Measurements from ENCODE around the gene THRB. TPM values are rescaled to one million over a fixed set of nuclear protein-coding genes. Genes with fewer than 3 reads are reported as not detected.

The THRB gene
- total RNA-seq, 1 experiment from 2014 or later, result 5.8 TPM

GRCh38 chr3:24160424-24161095 lies 334.1 kb downstream of the THRB start (continued):
- peak; percentile 53; the same call in 1 of the 2 replicates for TF ChIP-seq FOXP4 (CRISPR knock-in tag; IDR thresholded peaks at IDR 0.05)
- peak; percentile 29; the same call in 1 of the 2 replicates for TF ChIP-seq TEAD1 (CRISPR knock-in tag; IDR thresholded peaks at IDR 0.05)
- TF ChIP-seq ELF4 (CRISPR knock-in tag; IDR thresholded peaks at IDR 0.05; ENCODE audit: low read depth), result no peak
- no peak for TF ChIP-seq CDX4 (CRISPR knock-in tag; IDR thresholded peaks at IDR 0.05; ENCODE audit: borderline replicate concordance)
- 0 out of 2 replicates have a peak, but pooled peaks have one; percentile 73 for TF ChIP-seq ZNF219 (CRISPR knock-in tag; IDR thresholded peaks at IDR 0.05; ENCODE audit: borderline replicate concordance)
- TF ChIP-seq ZNF232 (CRISPR knock-in tag; IDR thresholded peaks at IDR 0.05), result peak; percentile 61; the same call in 1 of the 2 replicates
- 0 out of 2 replicates have a peak, but pooled peaks have one; percentile 47 for TF ChIP-seq TEAD4 (CRISPR knock-in tag; IDR thresholded peaks at IDR 0.05)
- 0 out of 2 replicates have a peak, but pooled peaks have one; percentile 23 for TF ChIP-seq PRRX2 (CRISPR knock-in tag; IDR thresholded peaks at IDR 0.05)
- no peak for TF ChIP-seq KAT7 (CRISPR knock-in tag; IDR thresholded peaks at IDR 0.05; ENCODE audit: borderline replicate concordance)
- TF ChIP-seq CREM (CRISPR knock-in tag; IDR thresholded peaks at IDR 0.05), result 0 out of 2 replicates have a peak, but pooled peaks have one; percentile 32

- peaks cover 3% of the 10 kb centered on the region; the same call in 1 of the 2 replicates for H3K9me3 Mint-ChIP-seq
- DNase-seq (ENCODE audit: low spot score), result no peak
- POLR2A ChIA-PET, result no interaction called here
- no peak for ATAC-seq
- no peaks in the 10 kb centered on the region for H3K27me3 Mint-ChIP-seq (ENCODE audit: low read depth)
- H3K4me3 Mint-ChIP-seq, result no peak overlapping the region
- H3K27ac Mint-ChIP-seq, result no peak overlapping the region
- H3K4me1 Mint-ChIP-seq, result peaks cover 49% of the 10 kb centered on the region
- H3K36me3 Mint-ChIP-seq, result no peaks in the 10 kb centered on the region
- CTCF ChIA-PET, result interaction anchor here (0.7 to 0.8 kb wide), 2 partner anchors 27 to 90 kb away, joined by 3 to 5 read pairs; no protein-coding TSS in a partner anchor
- TF ChIP-seq ZBTB43 (CRISPR knock-in tag; IDR thresholded peaks at IDR 0.05), result no peak
- no peak for TF ChIP-seq OVOL2 (CRISPR knock-in tag; IDR thresholded peaks at IDR 0.05; ENCODE audit: borderline replicate concordance)
- TF ChIP-seq SMAD3 (CRISPR knock-in tag; IDR thresholded peaks at IDR 0.05; ENCODE audit: borderline replicate concordance), result no peak
- TF ChIP-seq PRDM15 (CRISPR knock-in tag; IDR thresholded peaks at IDR 0.05), result no peak
- no peak for TF ChIP-seq GABPB1 (CRISPR knock-in tag; IDR thresholded peaks at IDR 0.05)
- no peak for TF ChIP-seq JUN (CRISPR knock-in tag; IDR thresholded peaks at IDR 0.05)
- no peak for TF ChIP-seq STAT6 (CRISPR knock-in tag; conservative IDR thresholded peaks at IDR 0.05; ENCODE audit: low read depth)
- no peak for TF ChIP-seq ZNF396 (CRISPR knock-in tag; IDR thresholded peaks at IDR 0.05; ENCODE audit: borderline replicate concordance)
- no peak for TF ChIP-seq ZNF232 (CRISPR knock-in tag; IDR thresholded peaks at IDR 0.05)
- TF ChIP-seq ZNF138 (CRISPR knock-in tag; conservative IDR thresholded peaks at IDR 0.05), result no peak
Observed at GRCh38 chr3:24158761-24159454, 335.7 kb downstream of the THRB start.
